Erythroblast (primary cell): ENCODE measurements around the gene GBA3.

Source experiments
- GATA1 ChIP-seq: IDR thresholded peaks from 2 replicates; pipeline ENCODE4 v1.6.1; 2011; ENCODE audit warnings: low read depth, mild to moderate bottlenecking, control low read depth, low read length, moderate library complexity
- POLR2A ChIP-seq: IDR thresholded peaks from 2 replicates; pipeline ENCODE4 v1.6.1; 2011; ENCODE audit warnings: mild to moderate bottlenecking, low read length

- TF ChIP-seq POLR2A, result no peak
- no peak for TF ChIP-seq GATA1
Measured at GRCh38 chr4:22672944-22673343, 19.8 kb upstream of the GBA3 start.
